Activated CD4-positive, alpha-beta T cell treated with anti-CD3 and anti-CD28 coated beads, Interleukin-2, Interleukin-4, amounts not matched to agents 100 ng/mL and 50 ng/mL, durations not matched to agents 16 hours and 8 hours (primary cell): ENCODE results near the gene ZBTB16.

Source experiments
- DNase-seq: peaks from one replicate; pipeline ENCODE4 v3.0.0-alpha.2; 2020; ENCODE audit warnings: low spot score

The ZBTB16 gene

DNA sequence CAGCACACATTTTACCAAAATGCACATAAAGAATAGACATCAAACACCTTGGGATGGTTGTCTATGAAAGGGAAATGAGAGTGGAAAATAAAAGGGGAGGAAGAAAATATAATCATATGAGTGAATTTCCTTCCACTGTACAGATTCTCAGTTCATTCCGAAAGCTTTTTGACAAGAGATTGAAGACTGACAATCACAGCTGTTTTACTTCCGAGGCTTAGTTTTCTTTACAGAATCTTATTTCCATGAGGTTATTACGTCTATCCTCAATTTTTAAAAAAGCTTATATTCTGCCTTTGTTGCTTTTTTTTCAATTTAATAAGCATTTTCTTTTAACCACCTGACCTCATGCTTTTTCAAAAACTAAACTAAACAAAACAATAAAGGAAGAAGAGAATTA is 223.9 kb downstream of the ZBTB16 start:
- no peak for DNase-seq

DNA sequence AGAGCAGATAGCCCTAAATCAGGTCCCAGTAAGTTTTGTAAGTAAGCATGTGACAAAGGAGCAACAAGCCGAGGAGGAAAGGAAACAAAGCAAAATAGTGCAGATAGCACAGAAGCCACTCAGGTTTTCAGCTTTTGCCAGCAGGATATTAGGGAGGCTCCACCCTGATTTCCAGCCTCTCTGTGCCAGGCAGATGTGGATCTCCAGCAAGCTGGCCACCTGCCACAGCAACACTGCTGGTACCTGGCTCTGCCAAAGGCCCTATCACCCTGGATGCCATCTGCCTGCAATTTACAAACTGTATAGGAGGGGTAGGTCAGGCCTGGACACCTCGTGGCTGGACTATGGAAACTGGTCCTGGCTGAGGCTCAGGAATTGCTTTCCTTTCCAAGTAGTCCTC is 224.5 kb downstream of the ZBTB16 start:
- DNase-seq, result no peak

DNA sequence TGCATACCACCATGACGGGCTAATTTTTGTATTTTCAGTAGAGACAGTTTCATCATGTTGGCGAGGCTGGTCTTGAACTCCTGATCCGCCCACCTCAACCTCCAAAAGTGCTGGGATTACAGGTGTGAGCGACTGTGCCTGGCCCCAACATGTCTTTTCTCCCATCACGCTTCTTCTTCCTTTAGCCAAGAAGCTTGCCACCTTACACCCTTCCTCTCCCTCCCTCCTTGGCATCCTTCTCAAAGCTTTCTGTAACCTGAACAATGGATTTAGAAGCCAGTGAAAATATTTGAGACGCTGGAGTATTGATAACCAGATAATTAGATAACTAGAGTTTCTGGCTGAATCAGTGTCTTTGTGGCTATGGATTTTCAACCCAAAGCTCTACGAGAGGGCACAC is 225.4 kb downstream of the ZBTB16 start:
- DNase-seq, result no peak

DNA sequence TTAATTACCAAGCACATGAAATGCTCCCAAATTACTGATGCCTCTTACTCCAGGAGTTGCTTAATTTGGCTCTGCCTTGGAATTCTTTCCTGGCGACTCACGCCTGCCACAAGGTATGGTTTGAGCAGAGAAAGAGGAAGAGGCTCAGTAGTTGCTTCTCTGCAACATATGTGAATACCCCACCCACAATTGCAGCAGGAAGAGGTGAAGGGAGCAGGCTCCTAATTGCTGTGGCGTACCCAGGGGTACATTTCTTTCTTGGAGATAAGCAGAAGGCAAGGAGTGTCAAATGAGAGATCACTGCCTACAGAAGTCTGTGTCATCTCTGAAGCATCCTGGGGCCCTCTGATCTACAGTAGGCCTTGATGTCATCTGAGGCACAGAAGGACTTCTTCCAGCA is 226.1 kb downstream of the ZBTB16 start:
- DNase-seq, result no peak

DNA sequence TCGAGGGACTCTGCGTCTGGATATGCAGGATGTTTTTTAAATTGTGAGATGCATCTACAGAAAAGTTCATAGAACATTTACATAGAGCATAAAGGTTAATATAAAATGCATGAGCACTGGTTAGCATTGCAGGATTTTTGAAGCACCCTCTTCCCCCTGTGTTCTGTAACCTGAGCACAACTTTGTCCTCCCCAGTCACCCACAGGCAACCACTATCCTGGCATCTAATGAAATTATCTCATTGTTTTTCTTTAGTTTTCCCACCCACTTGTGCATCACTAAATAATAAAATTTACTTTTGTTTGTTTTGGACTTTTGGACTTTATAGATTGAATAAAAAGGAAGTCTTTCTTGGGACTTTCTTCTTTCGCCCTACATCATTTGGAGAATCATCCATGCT is 226.7 kb downstream of the ZBTB16 start:
- DNase-seq, result no peak

DNA sequence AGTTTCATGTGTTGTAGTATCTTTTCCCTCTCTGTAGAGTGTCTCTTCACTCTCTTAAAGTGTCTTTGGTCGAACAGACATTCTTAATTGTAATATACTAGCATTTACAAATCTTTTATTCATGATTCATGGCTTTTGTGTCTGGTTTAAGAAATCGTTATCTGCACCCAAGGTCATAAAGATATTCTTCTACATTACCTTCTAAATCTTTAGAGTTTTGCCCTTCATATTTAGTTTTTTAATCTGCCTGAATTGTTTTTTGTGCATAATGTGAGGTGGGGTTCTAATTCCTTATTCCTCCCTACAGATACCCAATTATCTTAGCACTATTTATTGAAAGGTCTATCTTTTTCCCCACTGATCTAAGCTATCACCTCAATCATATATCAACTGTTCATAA is 227.6 kb downstream of the ZBTB16 start:
- no peak for DNase-seq

DNA sequence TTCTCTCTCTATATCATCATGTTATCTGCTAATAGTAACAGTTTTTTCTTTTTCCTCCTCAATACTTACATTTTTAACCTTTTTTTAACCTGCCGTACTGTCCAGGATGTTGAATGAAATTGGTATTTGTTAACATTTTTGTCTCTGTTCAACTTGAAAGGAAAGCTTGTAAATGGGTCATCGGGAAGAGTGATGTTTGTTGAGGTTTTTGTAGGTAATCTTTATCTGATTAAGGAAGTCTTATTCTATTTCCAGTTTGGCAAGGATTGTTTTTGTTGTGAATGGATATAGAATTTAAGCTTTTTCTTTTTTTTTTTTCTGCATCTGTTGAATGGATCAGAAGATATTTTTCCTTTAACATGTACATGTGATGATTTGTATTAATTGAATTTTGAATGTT is 228.6 kb downstream of the ZBTB16 start:
- DNase-seq, result no peak

DNA sequence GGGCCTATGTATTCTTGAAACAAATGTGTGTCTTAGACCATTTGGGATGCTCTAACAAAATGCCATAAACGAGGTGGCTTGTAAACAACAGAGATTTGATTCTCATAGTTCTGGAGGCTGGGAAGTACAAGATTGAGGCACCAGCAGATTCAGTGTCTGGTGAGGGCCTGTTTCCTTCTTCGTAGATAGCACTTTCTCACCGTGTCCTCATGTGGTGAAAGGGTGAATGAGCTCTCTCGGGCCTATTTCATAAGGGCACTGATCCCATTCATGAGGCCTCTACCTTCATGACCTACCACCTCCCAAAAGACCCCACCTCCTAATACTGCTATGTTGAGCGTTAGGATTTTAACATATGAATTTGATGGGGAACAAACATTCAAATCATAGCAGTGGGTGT is 230.3 kb downstream of the ZBTB16 start:
- DNase-seq, result no peak

DNA sequence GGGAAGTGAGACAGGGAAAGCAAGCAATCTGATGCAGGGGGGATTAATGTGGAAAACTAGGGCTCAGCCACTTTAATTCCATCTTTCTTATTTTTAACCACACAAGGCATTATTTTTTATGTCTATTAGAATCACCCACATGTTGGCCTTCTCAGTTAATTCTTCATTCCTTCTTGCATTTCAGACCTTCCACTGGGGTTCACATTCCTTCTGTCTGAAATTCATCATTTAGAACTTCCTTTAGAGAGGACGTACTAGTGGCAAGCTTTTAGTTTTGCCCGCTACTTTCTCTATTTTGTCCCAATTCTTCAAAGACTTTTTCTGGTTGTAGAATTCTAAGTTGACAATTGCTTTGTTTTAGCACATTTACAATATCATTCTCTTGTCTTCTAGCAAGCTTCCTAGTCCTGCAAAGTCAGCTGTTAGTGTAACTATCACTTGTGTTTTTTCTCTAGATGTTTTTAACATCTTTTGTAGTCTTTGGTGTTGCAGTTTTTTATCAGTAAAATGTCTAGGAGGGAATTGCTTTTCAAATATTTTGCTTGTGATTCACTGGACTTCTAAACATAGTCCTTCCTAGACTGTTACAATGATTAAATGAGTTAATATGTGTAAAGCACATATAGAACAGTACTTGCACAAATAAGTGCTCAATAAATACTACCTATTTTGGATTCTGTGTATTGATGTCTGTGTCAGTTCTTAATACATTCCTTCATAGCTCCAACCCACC is 231.2 kb downstream of the ZBTB16 start:
- no peak for DNase-seq

DNA sequence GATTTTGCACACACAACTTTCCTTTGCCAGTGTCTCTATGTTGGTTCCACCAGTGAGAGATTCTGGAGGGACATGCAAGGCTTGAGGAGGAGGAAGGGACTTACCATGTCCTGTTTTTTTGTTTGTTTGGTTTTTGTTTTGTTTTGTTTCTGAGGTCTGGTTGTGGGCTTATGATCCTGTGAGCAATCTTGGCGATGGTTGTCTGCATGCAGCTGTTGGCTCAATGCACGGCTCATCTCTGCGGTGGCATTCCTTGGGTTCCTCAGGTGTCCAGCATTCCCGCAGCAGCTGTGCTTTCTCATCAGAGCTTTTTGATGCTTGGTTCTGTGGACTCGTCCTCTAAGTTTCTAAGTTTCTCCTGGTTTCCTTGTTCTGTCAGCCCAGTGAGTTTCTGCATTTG is 231.9 kb downstream of the ZBTB16 start:
- DNase-seq, result no peak

DNA sequence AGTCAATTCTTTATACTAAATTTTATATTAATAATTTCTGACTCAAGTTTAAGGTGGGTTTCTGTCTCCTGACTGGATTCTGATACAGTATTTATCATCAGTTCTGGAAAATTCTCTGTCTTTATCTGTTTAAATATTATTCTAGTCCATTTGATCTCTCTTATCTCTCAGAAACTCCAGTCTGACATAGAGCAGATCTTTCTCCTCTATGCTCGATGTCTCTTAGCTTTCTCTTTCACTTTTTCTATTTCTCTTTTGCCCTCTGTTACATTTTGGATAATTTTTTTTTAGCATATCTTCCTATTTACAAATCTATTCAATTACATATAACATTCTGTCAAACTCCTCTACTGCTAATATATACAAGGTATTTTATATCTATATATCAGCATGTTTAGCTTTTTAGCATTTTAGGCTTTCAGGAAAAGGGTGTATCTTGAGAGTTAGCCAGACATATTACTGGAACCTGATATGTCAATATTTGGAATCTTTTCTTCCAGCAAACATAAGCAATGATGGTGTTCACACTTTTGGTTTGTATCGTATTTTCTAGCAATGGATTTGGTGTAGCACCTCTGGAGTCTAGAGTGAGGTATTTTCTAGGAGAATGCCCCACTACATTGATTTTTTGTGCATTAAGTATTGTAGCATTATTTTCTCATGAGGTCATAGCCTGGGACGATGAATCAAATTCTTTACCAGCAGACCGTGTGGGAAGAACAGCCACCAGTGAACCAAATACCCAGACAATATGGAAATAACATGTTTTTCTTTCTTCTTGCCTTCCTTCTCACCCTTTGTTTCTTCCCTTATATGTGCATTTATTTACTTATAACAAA is 232.6 kb downstream of the ZBTB16 start:
- no peak for DNase-seq

DNA sequence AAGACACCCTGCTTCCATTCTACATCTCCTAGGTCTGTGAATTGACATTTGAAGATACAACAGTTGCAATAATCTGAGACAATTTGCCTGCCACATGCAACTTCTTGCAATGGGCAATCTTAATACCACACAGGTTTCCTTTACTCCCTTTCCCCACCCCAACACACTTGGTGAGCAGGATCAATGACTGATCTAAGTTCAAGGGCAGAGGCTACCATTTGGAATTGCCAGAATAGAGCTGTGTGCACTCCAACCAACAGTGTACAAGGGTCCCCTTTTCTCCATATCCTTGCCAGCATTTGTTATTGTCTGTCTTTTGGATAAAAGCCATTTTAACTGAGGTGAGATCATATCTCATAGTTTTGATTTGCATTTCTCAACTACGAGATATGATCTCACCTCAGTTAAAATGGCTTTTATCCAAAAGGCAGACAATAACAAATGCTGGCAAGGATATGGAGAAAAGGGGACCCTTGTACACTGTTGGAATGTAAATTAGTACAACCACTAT is 233.7 kb downstream of the ZBTB16 start:
- no peak for DNase-seq

DNA sequence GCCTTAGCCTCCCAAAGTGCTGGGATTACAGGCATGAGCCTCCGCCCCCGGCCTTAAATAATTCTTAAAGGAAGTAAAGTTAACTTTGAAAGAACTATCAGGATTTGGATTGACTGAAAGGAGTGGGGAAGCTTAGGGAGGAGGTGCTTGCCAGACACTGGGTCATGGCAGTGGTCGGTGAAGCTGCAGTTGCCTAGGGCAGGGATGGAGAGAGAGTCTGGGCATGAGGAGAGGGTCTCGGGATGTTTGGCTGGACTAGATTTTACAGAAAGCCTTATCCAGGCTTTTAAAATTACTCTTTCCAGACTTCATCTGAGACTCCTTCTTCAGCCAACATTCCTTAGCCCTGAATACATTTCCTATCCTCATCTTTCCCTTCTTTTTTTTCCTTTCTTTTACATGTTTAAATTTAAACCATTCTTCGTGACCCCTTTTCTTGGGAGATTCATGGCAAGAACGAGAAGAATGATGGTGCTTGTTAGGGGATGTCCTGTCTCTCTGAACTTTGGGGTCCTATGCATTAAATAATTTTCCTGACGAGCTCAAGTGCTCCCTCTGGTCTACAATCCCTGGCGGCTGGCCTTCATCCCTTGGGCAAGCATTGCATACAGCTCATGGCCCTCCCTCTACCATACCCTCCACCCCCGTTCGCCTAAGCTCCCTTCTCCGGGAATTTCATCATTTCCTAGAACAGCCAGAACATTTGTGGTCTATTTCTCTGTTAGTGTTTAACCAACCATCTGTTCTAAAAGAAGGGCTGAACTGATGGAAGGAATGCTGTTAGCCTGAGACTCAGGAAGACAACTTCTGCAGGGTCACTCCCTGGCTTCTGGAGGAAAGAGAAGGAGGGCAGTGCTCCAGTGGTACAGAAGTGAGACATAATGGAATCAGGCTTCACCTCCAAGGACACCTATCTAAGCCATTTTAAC is 236.4 kb downstream of the ZBTB16 start, which contains the start of gene NNMT:
Gene NNMT, plus strand, starts transcription at position 724 of the 929 bp plus-strand sequence. Its CDS starts 158 bp downstream, at position 882.
- DNase-seq, result no peak

DNA sequence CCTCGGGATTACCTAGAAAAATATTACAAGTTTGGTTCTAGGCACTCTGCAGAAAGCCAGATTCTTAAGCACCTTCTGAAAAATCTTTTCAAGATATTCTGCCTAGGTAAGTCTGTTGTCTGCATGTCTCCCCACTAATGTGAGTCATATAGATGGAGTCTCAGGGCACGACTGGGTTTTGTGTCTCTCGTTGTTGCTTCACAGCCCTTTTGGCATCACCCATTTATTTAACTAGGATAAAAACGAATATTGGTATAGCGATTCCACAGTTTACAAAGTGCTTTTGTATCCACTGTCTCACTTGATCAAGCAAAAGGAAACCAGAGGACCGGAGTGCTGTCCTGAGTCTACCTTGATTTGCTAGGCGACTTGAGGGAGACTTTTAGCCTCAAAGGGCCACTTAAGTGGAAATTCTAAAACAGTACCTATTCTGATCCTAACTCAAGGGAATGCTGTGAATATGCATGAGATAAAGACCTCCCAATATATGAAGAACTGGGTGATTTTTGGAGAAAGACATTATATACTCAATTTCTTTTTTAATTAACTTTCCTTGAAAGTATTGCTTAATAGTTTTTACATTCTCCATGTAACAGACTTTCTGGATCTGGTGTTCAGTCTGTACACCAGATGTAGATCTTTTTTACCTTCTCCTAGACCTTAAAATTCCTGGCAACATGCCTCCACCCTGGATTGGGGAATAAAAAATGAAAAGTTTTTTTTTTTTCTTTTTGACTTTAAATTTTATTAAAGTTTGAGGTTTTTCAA is 237.3 kb downstream of the ZBTB16 start:
- no peak for DNase-seq

DNA sequence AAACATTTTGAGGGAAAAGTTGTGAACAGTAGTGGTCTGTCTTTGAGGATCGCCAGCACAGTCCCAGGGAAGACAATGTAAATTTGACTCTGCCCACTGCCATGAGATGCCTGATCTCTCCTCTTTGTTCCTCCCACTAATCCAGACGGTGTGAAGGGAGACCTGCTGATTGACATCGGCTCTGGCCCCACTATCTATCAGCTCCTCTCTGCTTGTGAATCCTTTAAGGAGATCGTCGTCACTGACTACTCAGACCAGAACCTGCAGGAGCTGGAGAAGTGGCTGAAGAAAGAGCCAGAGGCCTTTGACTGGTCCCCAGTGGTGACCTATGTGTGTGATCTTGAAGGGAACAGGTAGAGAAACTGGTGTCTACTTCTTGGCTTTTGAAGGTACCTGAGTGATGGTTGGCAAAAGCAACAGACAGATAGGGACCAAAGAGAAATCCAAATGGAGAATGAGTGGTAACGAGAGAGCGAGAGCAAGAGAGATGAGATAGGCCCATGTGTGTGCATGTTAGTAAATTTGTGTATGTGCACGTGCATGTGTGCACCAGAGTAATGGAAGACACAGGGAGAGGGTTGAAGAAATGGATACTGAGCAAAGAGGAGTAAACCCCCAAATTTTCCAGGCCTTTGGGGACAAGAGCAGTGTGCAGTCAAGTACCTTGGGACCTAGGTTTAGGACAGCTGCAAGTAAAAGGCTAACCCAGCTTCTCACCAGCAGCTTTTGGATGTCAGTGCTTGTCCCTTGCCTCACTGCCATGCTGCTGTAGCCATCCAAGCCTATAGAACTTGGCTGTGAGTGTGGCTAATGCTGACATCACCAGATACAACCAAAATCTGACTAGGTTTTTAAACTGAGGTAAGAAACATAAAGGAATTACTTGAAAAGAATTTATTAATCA is 238.5 kb downstream of the ZBTB16 start:
- no peak for DNase-seq

DNA sequence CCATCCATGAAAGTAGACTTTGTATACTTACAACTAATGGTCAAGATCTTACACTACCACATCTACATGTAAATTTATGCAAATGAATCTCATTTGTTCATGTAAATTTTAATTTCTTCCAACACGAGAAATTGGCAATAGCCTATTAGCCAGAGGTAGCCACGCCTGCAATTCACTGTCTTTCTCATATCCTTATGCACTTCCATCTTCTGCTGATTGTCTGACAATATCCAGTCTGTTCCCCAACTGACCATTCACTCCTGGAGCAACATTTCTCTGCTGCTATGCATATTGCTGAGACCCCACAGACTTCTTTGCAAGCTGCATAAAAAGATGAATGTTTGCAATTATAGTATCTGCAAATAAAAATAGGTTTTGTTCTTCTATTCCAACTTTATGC is 239.2 kb downstream of the ZBTB16 start:
- no peak for DNase-seq
